Measurements from ENCODE around the gene HOOK2.
A peak's percentile ranks its signal among the peaks of the same experiment; 100 is the strongest.

The HOOK2 gene

DNA sequence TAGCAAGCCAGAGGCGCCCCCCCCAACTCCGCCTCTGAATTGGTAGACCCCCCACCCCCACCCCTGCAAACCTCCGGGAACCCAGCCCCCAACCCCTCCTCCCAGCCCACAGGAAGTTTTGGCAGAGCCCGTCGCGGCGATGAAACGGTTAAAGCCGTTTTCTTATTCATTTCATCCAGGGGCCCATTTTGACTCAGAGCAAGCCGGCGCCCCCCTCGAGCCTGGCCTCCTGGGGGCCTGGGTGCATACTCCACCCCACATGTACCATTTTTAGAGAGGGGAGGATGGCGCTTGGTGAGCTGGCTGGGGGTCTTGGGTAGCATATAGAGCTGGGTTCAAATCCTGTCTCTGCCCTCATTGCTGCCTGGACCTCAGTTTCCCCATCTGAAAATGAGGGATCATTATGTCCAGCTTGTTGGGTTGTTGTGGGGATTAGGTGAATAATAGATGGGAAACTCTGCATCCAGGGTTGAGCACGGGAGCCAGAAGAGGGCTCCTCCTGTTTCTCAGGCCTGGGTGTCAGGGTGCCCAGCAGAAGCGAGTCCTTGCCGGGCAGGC is 8.0 kb upstream of the HOOK2 start:
- DNase-seq (ENCODE audit: low spot score): no peak

DNA sequence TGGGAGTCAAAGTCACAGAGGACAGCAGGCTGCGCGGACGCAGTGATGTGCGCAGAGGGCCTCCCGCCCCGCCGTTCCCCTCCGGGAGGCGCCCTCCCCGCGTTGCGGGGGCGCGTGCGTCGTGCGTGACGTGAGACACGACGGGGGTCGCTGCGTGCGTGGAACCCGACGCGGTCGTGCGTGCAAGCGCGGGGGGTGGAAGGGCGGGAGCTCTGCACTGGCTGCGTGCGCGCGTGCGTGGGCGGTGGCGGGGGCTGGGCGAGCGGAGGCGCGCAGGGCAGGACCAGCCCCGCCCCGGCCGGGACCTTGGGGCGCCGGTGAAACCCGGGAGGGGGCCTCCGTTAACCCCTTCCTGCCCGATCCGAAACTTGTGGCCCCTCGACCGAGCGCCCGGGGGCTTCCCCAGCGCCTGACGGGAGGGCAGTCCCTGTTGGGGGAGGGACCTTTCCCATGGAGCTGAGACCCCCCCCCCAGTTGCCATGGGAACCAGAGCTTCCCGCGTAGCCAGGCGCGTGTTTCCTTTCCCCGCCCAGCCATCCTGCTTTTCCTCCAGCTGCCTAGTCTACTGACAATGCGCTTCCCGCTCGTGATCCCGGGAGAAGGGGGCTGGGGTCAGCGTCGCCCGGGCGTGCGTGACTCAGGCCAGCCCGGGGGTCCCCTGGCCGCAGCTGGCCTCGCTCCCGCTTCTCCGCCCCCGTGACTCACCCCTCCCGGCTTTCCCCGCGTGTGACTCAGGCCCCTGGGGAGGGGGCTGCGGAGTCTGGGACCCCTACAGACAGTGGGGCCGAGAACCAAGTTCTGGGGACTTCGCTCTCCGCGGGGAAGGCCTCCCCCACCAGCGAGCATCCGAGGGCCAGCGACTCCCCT is 7.3 kb upstream of the HOOK2 start:
- peak; percentile 88 for DNase-seq (ENCODE audit: low spot score)

DNA sequence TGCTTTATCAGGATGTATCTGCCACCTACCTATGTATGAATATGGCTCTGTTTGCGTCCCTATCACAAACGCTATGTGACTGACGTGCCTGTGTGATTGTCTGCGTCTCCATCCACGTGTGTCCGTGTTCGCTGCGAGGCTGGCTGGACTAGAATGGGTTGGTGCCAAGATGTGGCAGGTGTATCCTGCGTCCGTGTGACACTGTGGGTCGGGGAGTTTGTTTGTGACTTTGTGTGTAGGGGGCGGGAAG is 6.7 kb upstream of the HOOK2 start:
- no peak for DNase-seq (ENCODE audit: low spot score)

DNA sequence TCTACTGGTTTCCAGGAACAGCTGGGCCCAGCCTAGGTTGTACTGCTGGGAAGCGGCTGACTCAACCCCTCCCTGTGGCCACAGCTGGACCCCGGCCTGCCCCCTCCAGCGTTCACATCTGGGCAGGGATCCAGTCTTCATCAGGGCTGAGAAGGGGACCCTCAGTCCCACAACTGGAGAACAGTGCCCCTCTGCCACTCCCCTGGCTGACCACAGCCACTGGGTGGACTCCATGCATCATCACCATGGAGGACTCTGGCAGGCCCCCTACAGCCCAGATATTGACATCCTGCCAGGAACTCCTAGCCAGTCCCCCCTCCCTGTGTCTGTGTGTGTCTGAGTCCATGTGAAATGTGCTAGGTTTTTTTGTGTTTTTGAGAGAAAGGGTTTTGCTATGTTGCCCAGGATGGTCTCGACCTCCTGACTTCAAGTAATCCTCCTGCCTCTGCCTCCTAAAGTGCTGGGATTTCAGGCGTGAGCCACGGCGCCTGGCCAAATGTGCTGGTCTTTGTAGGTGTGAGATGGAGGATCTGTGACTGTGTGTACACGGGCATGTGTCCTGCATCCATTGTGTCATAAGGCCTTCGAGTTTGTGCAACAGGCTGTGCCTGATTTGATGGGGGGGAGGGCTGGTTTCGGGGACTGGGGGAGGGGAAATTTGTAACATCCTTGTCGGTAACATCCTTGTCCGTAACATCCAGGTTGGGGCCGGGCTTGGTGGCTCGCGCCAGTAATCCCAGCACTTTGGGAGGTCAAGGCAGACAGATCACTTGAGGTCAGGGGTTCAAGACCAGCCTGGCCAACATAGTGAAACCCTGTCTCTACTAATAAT is 4.0 kb upstream of the HOOK2 start:
- DNase-seq (ENCODE audit: low spot score): no peak

GRCh38 chr19:12778905-12779161 is 3.5 kb upstream of the HOOK2 start:
- no peak for DNase-seq (ENCODE audit: low spot score)

DNA sequence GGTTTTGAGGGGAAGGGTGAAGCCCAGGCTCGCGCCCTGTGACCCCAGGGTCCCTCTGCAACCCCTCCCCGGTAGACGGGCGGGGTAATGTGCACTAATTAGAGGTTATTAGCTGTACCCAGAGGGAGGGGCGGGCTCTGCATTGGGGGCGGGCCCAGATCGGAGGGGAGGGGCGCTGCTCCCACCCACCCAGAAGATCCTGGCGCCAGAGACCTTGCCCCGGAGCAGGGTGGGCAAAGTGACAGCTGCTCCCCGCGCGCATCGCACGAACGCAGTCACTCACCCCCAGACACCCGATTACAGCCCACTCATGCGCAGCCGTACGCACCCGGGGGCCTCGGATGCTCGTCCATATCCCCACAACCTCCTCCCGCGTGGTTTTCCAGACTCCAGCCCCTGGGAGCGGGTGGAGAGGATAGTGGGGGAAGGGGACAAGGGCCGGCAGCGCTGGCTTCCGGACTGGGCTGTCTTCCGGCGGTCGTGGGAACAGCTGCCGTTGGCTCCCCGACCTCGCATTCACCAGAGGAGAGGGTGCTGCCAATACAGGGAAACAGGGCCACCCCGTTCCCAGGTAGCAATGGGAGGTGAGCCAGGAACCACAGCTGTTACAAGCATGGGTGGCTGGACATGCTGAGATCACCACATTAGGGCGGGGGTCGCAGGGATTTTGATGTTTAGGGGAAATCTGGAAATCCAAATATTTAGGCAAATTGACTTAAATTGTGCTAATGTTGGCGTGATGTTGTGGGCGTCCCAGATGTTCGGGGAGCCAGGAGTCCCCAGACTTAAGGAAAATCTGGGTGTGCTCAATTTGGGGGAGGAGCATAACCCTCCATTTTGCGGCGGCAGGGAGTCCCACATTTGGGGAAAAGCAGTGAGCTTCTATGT is 2.9 kb upstream of the HOOK2 start:
- peak; percentile 79 for DNase-seq (ENCODE audit: low spot score)

DNA sequence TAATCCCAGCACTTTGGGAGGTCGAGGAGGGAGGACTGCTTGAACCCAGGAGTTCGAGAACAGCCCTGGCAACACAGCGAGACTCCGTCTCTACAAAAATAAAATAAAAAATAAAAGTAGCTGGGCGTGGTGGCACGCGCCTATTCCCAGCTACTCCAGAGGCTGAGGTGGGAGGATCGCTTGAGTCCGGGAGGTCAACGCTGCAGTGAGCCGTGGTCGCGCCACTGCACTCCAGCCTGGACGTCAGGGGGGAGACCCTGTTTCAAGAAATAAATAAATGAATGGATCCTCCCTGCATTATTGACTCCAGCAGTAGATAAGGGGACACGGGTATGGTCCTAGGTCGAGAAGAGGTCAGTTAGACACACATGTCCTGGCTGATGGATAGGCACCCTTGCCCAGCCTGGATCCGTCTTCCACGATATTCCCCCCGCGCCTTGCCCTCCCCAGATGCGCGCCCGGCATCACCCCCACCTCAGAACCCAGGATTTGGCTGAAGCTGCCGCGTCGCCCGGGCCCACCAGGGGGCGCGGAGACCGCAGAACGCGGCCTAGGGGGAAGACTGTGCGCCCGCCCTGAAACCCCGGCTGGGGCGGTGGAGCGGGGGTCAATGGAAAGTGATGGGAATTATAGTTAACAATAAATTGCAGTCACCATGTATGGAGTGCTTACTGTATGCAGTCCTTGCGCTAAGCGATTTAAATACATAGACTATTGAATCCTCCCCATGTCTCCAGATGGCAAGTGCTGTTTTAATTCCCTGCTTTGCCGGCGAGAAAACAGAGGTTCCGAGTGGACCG is 2.1 kb upstream of the HOOK2 start:
- DNase-seq (ENCODE audit: low spot score): peak; percentile 88

GRCh38 chr19:12773571-12773970 is 1.8 kb downstream of the HOOK2 start:
- DNase-seq (ENCODE audit: low spot score): no peak

DNA sequence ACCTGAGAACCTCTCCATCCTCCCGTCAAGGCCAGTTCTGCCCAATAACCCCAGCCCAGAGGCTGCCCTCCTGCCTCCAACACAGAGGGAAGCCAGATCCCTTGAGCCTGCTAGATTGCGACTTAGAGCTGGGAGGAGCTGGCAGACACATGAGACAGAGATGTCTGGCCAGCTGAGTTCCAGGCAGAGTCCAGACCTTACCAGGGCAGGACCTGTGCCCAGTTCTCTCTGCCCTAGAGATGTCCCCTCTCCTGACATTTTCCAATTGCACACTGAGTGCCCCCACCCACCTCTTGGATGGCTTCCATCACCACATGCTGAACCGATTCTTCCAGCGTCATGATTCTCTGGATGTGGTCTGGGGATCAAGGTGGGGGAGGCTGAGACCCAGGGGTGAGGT is 3.0 kb downstream of the HOOK2 start:
- DNase-seq (ENCODE audit: low spot score): no peak

- DNase-seq (ENCODE audit: low spot score): no peak
These were observed 4.4 kb downstream of the HOOK2 start for GRCh38 chr19:12770922-12771321.

- DNase-seq (ENCODE audit: low spot score): no peak
These were observed 5.7 kb downstream of the HOOK2 start for GRCh38 chr19:12769689-12770088.

DNA sequence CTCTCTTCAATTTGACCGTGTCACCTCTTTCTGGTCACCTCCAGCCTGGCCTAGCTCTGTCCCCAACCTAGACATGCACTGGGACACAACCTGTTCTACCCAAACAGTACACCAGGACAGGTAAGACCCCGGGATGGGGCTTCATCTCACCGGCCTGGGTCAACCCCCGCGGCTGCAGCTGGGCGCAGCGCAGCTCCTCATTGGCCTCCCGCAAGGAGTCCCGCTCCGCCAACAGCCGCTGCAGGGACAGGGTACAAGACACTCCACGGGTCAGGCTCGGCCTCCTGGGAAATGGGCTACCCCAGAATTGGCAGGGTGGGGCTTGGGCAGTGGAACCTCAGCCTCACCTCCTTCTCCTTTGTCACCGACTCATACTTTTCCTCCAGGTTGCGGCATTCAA is 7.7 kb downstream of the HOOK2 start:
- DNase-seq (ENCODE audit: low spot score): no peak

GRCh38 chr19:12767150-12767549 is 8.2 kb downstream of the HOOK2 start:
- DNase-seq (ENCODE audit: low spot score): no peak

DNA sequence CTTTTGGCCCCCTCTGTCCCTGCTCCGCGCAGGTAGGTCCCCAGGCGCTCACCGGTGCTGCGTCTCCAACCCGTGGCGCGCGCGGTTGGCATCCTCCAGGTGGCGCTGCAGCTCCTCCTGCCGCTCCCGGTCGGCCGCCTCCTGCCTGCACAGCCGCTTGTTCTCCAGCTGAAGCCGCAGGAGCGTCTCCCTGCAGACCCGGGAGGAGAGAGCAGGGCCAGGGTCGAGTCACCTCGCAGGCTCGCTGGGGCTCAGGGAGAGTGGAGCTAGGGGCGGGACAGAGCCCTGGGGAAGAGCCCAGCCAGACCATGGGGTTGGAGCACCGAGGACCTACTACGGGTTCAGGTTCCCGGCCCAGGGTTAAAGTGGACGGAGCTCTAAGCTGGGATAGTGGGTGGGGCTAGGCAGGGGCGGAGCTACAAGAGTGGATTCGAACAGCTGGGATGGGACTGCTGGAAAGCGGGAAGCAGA is 9.3 kb downstream of the HOOK2 start:
- DNase-seq (ENCODE audit: low spot score): peak; percentile 93

DNA sequence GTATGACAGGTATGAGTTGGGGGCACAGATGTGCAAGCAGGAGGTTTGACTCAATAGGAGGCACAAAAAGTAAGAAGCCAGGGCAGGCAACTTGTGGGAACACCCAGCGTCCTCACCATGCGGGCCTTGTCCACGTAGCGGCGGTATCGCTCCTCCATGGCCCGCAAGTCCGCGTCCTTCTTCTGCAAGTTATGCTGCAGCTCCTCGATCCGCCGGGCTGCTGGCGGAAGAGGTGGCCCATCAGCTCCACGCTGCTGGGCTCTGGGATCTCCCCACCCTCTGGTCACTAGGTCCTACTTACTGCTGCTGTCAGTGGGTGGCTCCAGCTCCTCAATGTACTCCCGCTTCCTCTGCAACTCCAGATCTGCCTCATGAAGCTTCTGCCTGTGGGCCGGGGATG is 10.7 kb downstream of the HOOK2 start:
- DNase-seq (ENCODE audit: low spot score): no peak

DNA sequence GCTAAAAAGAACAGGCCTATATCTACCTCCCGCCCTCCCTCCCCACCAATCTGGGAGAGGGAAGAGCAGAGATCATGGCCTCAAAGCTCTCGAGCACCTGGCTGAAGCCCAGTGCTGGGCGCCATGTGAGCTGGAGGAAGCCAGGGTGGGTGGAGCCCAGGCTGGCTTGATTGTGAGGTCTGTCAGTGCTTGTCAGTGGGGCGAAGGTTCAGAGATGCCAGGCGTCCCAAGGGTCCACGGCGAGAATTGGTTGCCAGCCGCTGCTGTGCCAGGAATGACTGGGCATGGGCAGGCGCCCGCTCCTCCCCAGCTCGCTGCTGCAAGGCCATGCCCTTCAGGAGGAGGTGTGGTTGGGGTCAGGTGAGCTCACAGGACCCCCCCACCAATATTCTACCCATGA is 12.3 kb downstream of the HOOK2 start:
- DNase-seq (ENCODE audit: low spot score): no peak

DNA sequence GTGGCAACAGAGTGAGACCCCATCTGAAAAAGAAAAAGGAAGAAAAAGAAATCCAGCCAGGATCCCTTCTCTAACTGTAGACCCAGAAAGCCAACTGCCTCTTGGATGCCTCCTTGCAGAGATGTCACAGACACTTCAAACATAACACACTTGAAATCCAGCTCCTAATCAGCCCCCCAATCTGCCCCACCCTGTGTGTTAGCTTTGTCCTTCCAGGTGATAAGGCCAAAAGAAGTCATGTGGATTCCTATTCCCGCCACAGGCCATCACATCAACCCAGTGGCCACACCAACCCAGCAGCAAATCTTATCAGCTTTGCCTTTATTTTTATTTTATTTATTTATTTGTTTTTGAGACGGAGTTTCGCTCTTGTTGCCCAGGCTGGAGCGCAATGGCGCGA is 15.7 kb downstream of the HOOK2 start:
- DNase-seq (ENCODE audit: low spot score): no peak

GRCh38 chr19:12757544-12758274 is 17.6 kb downstream of the HOOK2 start:
- DNase-seq (ENCODE audit: low spot score): peak; percentile 95

GRCh38 chr19:12756150-12756883 is 19.0 kb downstream of the HOOK2 start:
- no peak for DNase-seq (ENCODE audit: low spot score)
